ENCODE results near the gene RITA1.
"Not testable (repeated sequence)": the region's sequence is repeated elsewhere in the genome, so short reads cannot be mapped to it uniquely, and the experiment has no call there.

Gene RITA1, protein sequence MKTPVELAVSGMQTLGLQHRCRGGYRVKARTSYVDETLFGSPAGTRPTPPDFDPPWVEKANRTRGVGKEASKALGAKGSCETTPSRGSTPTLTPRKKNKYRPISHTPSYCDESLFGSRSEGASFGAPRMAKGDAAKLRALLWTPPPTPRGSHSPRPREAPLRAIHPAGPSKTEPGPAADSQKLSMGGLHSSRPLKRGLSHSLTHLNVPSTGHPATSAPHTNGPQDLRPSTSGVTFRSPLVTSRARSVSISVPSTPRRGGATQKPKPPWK

DNA sequence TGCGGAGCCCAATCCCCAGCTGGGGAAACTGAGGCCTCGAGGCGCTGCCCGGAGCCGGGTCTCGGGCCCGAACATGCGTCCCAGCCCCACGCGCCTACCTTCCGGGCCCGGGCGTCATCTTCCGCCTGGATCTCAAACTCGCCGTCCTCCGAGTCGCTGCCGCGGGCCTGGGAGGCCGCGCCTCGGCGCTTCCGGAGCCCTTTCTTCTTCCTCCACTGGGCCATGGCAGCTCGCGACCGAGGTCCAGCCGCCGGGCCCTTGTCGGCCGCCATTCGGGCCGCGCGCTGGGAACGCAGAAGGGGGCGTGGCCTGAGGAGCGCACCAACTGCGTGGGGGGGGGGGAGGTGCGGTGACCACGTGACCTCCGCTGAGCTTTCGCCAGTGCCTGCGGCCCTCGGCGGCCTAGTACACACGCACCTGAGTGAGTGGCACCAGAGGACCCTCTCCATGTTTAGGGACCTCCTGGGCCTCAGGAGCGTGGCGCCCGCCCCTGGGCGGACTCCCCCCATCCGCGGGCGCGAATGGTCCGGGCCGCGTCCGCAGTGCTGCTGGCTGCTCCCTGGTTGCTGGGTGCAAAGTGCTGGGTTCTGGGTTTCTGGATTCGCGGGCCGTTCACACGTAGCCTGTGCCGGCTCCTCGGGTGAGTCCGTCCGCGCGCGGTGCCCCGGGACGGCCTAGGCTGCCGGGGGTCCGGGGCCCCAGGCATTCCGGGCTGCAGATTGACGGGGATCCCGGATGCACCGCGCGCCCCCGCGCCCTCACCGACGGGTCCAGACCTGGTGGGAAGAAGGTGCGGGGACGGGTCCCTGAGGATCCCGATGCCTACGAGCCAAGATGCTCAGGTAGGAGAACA lies at the start of gene RITA1, which contains the start of gene DDX54:
Gene RITA1, plus strand, starts transcription at position 542 of the 853 bp plus-strand sequence. CDS start 1,026 bp downstream, outside the sequence.
Gene DDX54, minus strand, starts transcription at position 299 of the 853 bp plus-strand sequence. Its CDS starts 27 bp downstream, at position 272.
- DNase-seq (ENCODE audit: low spot score): peak; percentile 78

DNA sequence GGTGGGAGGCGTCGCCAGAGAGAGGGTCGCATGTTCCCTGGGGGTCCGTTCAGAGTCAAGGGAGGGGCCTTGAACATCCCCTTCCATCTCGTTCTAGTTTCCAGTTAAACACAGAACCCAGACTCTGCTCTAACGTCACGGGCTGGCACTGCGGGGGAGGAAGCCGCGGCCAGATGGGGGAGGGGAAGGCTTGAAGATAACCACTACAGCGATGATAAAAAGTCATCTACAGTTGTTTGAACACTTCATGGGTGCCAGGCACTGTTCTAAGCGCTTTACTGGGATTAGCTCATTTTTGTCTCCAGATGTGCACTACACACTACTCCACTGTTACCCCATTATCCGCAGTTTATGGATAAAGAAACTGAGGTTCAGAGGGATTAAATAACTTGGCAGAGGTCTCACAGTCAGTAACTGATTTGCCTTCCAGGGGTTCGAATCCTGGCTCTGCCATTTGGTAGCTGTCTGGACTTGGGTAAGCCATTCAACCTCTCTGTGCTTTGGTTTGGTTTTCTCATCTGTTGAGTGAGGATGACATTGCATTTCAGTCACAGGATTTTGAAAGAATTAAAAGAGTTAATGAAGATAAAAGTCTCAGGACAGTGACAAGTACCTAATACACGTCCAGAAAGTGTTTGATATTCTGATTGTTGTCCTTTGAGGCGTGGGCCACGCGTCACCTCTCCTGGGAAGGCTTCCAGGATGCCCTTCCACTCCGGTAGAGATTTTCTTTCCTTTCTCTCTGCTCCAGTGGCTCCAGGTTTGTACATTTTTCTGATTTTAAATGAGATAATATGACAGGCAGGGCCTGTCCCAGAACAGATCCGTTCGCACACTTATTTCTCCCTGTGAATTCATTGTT lies 49.2 kb upstream of the RITA1 start:
- no peak for DNase-seq (ENCODE audit: low spot score)

DNA sequence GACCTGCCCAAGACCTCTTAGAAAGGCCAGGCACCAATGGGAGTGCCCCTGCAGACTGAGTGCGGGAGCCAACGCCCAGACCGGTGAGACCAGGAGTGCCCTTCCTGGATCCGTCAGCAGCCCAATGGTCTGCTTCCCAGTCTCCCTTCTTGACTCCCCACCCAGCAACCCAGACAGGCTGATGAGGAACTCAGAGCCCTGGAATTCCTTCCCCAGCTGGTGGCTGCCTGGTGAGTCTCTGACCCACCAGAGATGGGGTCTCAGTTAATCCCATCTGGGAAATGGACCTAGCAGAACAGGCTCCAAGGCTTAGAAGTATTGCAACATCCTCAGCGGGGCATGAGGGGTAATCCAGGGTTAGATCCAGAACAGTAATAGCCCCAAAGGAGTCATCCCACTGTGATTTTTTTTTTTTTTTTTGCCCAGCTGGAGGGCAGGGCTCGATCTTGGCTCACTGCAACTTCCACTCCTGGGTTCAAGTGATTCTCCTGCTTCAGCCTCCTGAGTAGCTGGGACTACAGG lies 48.5 kb upstream of the RITA1 start:
- no peak for DNase-seq (ENCODE audit: low spot score)

DNA sequence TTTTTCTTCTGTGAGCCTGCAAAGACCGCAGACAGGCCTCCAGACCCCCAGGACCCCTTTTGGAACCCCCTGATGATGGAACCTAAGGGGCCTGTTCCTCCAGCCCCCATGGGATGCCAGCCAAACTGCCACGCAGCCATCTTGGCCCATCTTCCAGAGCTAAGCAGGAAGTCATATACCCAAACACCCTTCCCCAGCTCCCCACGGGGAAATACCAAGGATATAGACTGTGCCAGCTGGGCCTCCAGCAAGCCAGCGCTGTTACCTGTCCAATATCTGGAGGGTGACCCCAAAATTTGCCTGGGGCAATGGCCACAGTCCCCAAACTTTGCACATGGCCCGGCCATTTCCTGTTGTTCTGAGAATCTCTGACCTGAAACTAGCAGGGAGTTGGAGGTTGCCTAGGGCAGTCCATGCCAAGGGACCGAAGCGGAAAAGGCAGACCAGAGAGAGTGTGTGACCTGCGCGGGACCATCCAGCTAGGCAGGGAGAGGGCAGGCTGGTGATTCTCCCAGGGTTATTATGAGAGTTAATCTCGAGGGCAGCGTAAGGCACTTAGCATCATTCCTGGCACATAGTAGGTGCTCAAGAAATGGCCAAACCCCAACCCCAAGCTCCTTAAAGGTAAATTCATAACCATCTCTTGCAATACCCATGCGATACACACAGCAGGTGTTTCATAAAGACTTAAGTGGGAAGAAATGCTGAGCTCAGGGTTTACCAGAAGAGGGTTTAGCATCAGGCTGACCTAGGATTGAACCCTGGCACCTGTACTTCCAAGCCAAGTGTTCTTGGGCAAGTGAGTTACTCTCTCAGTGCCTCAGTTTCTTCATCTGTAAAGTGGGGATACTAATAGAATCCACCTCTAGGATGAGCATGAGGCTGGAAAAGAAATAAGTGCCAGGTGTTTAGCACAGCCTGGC lies 47.4 kb upstream of the RITA1 start:
- no peak for DNase-seq (ENCODE audit: low spot score)

DNA sequence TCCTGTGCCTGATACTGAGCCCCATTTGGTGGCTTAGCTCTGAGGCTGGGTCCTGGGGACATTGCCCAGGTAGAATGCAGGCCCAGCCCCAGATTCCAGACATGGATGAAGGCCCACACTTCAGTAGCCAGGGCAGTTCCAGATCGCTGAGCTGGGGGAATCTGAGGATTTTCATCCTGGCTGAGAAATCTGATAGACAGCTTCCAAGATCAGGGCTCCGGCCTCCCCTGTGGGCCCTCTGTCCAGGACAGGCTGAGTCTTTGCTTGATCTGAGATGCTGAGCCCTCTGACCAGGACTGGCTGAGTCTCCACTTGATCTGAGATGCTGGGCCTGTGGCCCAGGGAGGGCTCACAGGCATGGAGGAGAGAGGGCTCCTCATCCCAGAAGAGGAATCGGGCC lies 46.7 kb upstream of the RITA1 start:
- DNase-seq (ENCODE audit: low spot score): no peak

DNA sequence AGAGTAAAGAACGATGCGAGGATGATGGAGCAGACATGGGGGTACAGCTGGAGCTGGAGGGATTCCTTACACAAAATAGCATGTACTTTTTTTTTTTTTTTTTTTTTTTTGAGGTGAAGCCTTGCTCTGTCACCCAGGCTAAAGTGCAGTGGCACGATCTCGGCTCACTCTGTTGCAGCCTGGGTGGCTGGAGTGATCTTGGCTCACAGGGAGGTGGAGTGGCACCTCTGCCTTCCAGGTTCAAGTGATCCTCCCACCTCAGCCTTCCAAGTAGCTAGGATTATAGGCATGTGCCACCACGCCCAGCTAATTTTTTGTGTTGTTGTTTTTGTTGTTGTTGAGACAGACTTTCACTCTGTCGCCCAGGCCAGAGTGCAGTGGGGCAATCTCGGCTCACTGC lies 44.8 kb upstream of the RITA1 start:
- no peak for DNase-seq (ENCODE audit: low spot score)

DNA sequence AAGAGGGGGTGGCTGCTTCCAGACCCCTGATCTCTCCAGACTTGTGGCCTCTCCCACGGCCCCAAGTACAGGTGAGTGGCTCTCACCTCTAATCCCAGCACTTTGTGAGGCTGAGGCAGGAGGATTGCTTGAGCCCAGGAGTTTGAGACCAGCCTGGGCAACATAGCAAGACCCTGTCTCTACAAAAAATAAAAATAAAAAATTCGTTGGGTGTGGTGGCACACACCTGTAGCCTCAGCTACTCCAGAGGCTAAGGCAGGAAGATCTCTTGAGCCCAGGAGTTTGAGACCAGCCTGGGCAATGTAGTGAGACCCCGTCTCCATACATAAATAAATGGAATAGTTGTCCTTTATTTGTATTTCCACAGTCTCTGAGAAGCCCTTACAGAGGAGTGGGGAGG lies 43.8 kb upstream of the RITA1 start:
- DNase-seq (ENCODE audit: low spot score): not testable (repeated sequence)

DNA sequence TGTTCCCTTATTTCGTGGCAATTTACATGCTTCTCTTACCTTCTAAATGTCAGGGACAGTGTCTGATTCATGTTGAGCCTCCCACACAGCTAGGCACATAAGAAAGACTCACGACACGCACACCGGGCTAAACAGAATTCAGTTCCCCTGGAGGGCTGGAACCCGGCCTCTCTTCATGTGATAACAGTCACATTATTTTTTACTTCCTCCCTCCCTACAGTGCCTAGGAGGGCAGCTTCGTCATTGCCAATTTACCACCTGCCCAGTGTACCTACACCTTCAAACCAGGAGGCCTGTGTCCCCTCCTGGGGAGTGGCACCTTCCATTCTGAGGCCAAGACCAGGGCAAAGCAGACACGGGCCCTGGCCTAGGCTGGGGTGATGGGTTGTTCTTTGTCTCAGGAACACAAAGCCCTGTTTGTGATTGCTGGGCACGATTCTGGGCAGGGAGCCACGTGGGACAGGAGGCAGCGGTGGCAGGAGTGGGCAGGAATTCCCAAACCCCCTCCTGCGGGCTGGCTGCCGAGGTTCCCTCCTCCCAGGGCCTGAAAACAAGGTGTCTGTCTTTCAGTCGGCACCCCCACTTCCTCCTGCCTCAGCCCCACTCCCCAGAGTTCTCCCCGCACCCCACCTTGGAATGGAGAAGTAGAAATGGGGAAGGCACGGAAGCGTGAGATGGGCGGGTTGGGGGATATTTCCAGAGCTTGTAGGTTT lies 43.2 kb upstream of the RITA1 start:
- DNase-seq (ENCODE audit: low spot score): no peak

DNA sequence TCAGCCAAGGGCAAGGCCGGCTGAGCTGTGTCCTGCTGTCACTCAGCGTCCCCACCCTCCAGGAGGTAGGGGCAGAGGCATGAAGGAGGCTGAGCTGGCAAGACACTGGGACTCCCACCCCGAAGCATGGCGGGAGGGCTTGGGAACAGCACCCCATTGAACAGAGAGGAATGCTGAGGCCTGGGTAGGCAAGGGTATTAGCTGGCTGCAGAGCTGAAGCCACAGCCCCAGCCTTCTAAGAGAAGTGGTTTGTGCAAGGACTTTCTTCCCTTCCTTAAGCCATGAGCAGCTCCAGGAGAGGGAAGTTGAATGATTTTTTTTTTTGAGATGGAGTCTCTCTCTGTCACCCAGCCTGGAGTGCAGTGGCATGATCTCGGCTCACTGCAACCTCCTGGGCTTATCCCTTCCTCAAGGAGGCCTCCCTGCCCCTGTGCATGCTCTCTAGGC lies 42.6 kb upstream of the RITA1 start:
- no peak for DNase-seq (ENCODE audit: low spot score)

DNA sequence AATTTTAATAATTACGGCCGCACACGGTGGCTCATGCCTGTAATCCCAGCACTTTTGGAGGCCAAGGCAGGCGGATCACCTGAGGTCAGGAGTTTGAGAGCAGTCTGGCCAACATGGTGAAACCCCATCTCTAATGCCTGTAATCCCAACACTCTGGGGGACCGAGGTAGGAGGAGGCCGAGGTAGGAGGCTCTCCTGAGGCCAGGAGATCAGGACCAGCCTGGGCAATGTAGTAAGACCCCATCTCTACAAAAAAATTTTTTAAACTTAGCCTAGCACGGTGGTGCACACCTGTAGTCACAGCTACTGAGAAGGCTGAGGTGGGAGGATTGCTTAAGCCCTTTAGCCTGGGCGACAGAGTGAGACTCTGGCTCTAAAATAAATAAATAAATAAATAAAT lies 41.6 kb upstream of the RITA1 start:
- DNase-seq (ENCODE audit: low spot score): no peak

DNA sequence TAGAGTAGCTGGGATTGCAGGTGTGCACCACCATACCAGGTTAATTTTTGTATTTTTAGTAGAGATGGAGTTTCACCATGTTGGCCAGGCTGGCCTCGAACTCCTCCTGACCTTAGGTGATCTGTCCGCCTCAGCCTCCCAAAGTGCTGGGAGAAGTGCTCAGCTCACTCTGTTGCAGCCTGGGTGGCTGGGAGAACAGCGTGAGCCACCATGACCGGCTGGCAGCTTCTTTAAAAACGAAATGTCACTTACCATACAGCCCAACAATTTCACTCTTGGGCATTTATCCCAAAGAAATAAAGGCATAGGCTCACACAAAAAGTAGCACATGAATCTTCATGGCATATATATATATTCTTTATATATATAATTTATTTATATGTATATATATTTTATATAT lies 40.7 kb upstream of the RITA1 start:
- no peak for DNase-seq (ENCODE audit: low spot score)

DNA sequence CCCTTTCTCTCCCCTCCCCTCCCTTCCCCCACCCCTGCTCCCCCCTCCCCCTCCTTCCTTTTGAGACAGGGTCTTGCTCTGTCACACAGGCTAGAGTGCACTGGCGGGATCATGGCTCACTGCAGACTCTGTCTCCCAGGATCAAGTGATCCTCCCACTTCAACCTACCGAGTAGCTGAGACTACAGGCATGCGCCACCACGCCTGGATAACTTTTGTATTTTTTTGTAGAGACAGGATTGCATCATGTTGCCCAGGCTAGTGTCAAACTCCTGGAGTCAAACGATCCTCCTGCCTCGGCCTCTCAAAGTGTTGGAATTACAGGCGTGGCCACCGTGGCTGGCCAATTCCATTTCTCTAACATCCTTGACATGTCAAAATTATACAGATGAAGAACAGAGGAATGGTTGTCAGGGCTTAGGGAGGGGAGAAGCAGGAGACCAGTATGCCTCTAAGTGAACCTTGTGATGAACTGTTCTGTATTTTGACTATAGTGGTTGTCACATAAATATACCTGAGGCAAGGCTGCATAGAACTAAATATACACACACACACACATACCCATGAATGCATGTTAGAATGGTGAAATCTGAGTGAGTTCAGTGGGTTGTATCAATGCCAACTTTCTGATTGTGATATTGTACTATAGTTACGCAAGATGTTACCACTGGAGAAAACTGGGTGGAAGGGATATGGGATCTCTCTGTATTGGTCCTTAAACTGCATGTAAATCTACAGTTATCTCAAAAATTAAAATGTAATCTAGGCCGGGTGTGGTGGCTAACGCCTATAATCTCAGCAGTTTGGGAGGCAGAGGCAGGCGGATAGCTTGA lies 39.6 kb upstream of the RITA1 start:
- no peak for DNase-seq (ENCODE audit: low spot score)

DNA sequence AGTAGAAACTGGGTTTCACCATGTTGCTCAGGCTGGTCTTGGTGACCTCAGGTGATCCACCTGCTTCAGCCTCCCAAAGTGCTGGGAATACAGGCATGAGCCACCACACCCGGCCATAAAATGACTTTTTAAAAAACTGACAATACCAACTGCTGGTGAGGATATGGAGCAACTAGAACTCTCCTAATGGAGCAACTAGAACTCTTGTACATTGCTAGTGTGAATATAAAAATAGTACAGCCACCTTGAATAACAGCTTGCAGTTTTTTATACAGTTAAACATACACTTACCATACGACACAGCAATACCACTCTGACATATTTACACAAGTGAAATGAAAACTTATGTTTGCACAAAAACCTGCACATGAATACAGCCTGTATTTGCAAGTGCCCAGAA lies 38.5 kb upstream of the RITA1 start:
- DNase-seq (ENCODE audit: low spot score): no peak

DNA sequence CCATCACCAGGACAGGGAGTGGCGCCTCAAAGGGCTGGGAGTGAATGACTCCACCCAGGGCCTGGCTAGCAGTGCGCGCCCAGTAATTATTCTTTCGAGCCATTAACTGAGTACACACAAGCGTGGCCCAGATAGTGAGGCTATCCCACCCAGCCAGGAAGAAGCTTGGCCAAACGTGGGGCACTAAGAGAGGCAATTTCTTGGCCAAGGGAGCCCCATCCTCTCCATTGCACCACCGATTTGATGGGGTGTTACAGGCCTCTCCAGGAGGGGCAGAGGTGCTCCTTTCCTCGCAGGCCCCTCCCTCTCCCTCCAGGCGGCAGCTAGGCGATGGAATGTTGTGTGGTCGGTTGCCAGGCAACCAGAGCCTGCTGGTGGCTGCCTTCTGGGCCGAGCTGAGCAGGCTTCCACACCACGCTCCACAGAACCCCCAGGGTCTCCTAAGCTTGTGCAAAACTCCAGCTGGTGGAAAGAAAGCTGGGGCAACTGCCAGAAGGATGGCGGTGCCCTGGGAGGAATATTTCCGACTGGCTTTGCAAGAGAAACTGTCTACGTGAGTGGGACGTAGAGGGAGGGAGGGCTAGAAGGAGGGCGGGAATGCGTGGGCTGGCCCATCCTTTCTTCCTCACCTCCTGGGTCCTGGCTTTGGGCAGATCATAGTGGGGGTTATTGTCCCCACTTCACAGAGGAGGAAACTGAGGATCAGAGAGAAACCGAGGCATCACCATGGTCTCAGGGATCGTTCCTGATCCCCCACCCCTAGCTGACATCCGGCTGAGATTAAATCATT lies 36.0 kb upstream of the RITA1 start, which contains the start of gene CFAP73:
Gene CFAP73, plus strand, starts transcription at position 364 of the 790 bp plus-strand sequence. Its CDS starts 134 bp downstream, at position 498.
- DNase-seq (ENCODE audit: low spot score): peak; percentile 94

DNA sequence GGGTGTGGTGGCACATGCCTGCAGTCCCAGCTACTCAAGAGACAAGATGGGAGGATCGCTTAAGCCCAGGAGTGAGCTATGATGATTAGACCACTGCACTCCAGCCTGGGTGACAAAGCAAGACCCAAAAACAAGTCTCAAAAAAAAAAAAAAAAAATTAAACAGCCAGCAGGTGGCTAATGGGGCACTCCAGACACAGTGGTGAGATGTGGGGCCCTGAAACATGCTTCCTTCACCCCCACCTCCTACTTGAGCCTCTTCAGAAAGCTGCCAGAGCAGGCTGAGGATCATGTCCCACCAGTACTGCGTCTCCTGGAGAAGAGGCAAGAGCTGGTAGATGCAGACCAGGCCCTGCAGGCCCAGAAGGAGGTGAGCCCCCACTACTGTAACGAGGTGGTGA lies 33.9 kb upstream of the RITA1 start:
- DNase-seq (ENCODE audit: low spot score): no peak

DNA sequence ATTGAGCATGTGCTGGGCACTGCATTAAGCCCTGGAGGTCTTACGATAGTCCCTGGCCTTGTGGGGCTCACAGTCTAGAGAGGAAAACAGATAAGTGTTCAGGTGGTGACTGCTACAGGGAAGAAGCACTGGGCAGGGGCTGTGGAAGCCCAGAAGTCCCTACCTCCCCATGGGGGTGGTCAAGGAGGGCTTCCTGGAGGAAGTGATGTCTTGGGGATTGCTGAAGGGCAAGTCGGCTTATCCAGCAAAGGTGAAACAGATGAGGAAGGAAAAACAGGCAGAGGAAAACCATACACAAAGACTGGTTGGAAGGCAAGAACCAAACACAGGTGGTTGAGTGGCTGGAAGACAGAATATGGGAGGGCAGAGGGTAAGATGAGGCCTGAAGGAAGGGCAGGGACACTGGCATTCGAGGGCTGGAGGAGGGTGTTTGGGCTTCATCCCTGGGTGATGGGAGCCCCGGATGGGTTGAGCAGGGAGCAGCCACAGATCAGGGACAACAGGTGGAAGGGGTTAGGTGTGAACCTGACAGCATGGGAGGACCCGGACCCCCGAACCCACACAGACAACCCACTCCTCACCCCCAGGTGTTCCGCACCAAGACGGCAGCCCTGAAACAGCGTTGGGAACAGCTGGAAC lies 33.2 kb upstream of the RITA1 start:
- no peak for DNase-seq (ENCODE audit: low spot score)

DNA sequence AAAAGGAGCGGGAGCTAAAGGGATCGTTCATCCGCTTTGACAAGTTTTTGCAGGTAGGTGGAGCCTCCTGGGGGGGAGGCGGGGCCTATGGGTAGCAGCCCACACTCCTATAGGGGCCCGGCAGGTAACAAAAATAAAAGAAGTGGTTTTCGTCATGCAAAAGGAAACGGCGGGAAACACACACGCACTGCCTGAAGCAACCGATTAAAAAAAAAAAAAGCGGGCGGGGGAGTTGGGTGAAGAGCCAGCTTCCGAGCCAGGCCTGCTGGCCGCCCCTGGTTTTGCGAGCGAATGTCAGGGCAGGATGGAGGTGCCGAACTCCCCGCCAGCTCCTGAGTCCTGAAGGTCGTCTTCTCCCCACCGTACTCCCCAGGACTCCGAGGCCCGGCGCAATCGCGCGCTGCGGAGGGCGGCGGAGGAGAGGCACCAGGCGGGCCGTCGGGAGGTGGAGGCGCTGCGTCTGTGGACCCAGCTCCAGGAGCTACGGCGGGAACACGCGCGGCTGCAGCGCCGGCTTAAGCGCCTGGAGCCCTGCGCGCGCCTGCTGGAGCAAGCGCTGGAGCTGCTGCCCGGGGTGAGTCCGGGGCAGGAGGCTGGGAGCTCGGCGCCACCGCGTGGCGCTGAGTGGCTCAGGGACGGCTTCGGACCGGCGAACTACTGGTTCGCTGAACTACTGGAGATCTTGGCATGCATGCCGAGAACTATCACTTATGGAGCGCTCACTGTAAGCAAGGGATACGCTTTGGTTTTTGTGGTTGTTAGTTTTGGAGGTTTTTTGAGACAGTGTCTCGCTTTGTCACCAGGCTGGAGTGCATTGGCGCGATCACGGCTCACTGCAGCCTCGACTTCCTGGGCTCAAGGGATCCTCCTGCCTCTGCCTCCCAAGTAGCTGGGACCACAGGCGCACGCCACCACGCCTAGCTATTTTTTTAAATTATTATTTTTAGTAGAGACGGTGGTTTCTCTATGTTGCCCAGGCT lies 32.4 kb upstream of the RITA1 start:
- DNase-seq (ENCODE audit: low spot score): peak; percentile 88
